IPS-18a (cell line): ENCODE results near the gene CSTF1.

Experiments used
- H3K27ac ChIP-seq: one replicate; pipeline ENCODE4 v1.5.1; 2013; ENCODE audit warnings: low read length
- H3K27me3 ChIP-seq: one replicate; pipeline ENCODE4 v1.6.1; 2013; ENCODE audit warnings: mild to moderate bottlenecking, low read length; ENCODE audit not compliant: control insufficient read depth, insufficient read depth
- H3K36me3 ChIP-seq: one replicate; pipeline ENCODE4 v1.6.1; 2013; ENCODE audit warnings: low read depth, low read length; ENCODE audit not compliant: control insufficient read depth
- H3K4me1 ChIP-seq: one replicate; pipeline ENCODE4 v1.6.1; 2013; ENCODE audit warnings: low read depth, low read length; ENCODE audit not compliant: control insufficient read depth
- H3K4me3 ChIP-seq: one replicate; pipeline ENCODE4 v1.5.1; 2013; ENCODE audit warnings: low read length
- H3K9ac ChIP-seq: one replicate; pipeline ENCODE4 v1.6.1; 2013; ENCODE audit warnings: mild to moderate bottlenecking, low read length, moderate library complexity
- H3K9me3 ChIP-seq: one replicate; pipeline ENCODE4 v1.6.1; 2013; ENCODE audit warnings: low read depth, low read length; ENCODE audit not compliant: control insufficient read depth

Gene CSTF1

DNA sequence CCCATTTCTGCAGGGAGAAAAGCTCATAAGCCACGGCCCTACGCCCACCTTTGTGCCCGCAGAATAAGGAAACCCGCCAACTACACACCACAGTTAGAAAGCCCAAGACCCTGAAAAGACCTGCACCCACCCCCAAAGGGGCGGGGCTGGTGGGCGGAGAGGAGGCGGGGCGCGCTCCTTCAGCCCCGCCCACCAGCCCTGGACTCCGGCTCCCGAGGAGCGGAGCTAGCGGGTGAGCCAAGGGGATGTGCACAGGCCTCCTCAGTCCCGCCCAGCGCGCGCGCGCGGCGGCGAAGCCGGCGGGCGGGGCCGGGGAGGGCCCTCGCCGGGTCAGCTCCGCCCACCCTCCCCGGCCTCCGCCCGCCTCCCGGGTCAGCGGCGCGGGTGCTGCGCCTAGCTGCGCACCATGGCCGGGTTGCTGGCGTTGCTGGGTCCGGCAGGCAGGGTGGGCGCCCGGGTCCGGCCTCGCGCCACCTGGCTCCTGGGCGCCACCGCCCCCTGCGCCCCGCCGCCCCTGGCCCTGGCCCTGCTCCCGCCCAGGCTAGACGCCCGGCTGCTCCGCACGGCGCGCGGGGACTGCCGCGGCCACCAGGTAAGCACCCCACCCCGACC lies 33.7 kb upstream of the CSTF1 start, which contains the start of gene FAM210B:
Gene FAM210B (plus strand): TSS at position 375 of the 612 bp plus-strand sequence. CDS start 32 bp downstream, at position 407.
- no peaks in the 10 kb centered on the region for H3K36me3 ChIP-seq
- peaks cover 16% of the 10 kb centered on the region for H3K4me1 ChIP-seq
- peaks cover 14% of the 10 kb centered on the region for H3K27me3 ChIP-seq
- no peak within 1 kb of the TSS for H3K27ac ChIP-seq
- peak within 1 kb of the TSS; percentile 75 for H3K4me3 ChIP-seq
- no peaks in the 10 kb centered on the region for H3K9me3 ChIP-seq
- peak within 1 kb of the TSS; percentile 45 for H3K9ac ChIP-seq

GRCh38 chr20:56359212-56360132 lies 33.0 kb upstream of the CSTF1 start:
- Histone ChIP-seq H3K27me3 (peaks cover 14% of the 10 kb centered on the region), H3K4me1 (peaks cover 16% of the 10 kb centered on the region), H3K4me3 (peak overlapping the region; percentile 75), H3K36me3 (no peaks in the 10 kb centered on the region), H3K9me3 (no peaks in the 10 kb centered on the region), H3K27ac (no peak overlapping the region), H3K9ac (peak overlapping the region; percentile 45)

DNA sequence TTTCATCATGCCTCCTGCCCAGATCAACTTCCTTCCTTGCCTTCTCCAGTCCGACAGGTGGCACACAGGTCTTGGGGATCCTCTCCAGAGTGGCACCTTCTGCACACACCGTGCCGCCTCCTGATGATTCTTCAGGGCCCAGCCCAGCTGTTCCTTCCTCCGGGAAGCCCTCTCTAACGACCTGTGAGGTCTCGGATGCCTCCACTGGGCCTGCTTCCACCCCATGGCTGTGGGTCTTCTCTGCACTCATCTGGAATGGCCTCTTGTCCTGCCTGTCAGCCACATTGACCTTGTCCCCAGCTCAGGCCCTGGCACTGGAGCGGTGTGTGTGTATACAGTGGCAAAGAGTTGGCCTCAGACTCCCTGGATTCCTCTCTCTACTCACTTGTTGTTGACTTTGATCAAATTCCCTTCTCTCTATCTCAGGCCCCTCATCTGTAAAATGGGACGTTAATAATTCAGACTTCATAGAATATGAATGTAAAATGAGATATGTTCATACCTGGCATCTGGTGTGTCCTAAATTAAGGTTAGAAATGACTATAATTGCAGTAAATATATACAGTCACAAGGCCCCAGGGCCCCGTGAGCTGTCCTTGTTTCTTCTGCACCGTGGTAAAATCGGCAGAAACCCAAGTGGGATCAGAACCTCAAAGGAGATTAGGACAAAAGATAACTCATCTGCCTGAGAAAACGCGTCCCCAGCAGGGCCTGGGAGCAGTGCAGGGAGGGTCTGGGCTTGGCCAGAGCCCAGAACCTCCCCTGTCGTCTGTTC lies 32.1 kb upstream of the CSTF1 start:
- Histone ChIP-seq H3K4me3 (peak overlapping the region; percentile 75), H3K9me3 (no peaks in the 10 kb centered on the region)

DNA sequence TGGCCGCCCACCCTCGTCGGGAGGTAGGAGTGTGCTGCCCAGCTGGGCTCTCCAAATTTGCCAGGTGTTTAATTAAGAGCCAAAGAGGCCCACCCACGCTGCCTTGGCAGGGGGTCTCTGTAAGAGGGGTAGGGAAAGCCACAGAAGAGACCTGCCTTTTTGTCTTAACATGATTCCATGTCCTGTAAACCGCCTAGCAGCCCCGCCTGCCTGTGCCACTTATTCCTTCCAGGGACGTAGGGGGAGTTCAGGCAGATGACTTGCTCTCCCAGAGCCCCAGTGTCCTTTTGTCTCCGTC lies 31.6 kb upstream of the CSTF1 start:
- Histone ChIP-seq H3K9ac (no peak overlapping the region), H3K27me3 (peaks cover 14% of the 10 kb centered on the region), H3K4me1 (peaks cover 16% of the 10 kb centered on the region), H3K9me3 (no peaks in the 10 kb centered on the region), H3K27ac (no peak overlapping the region), H3K36me3 (peaks cover under 1% of the 10 kb centered on the region), H3K4me3 (no peak overlapping the region)

More for the DNA sequence above, 32.1 kb upstream of the CSTF1 start:
- Histone ChIP-seq H3K4me1 (peaks cover 16% of the 10 kb centered on the region), H3K9ac (no peak overlapping the region), H3K27ac (no peak overlapping the region), H3K27me3 (peaks cover 14% of the 10 kb centered on the region), H3K36me3 (no peaks in the 10 kb centered on the region)

DNA sequence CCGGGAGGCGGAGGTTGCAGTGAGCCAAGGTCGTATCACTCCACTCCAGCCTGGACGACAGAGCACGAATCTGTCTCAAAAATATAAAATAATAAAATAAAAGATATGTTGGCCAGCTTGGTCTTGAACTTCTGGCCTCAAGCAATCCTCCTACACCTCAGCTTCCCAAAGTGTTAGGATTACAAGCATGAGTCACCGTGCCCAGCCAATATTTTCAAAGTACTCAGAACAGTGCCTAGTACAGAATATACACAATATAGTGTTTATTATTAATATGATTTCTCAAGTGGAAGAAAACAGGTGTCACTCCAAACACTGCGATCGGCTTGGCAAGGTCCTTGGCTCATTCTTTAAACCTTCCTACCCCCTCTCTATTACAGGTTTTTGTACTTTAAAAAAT lies 30.5 kb upstream of the CSTF1 start:
- no peak overlapping the region for H3K9ac ChIP-seq
- H3K27me3 ChIP-seq, result peaks cover 14% of the 10 kb centered on the region
- peaks cover 5% of the 10 kb centered on the region for H3K36me3 ChIP-seq
- no peaks in the 10 kb centered on the region for H3K9me3 ChIP-seq
- no peak overlapping the region for H3K4me3 ChIP-seq
- H3K4me1 ChIP-seq, result peaks cover 16% of the 10 kb centered on the region
- H3K27ac ChIP-seq, result no peak overlapping the region

DNA sequence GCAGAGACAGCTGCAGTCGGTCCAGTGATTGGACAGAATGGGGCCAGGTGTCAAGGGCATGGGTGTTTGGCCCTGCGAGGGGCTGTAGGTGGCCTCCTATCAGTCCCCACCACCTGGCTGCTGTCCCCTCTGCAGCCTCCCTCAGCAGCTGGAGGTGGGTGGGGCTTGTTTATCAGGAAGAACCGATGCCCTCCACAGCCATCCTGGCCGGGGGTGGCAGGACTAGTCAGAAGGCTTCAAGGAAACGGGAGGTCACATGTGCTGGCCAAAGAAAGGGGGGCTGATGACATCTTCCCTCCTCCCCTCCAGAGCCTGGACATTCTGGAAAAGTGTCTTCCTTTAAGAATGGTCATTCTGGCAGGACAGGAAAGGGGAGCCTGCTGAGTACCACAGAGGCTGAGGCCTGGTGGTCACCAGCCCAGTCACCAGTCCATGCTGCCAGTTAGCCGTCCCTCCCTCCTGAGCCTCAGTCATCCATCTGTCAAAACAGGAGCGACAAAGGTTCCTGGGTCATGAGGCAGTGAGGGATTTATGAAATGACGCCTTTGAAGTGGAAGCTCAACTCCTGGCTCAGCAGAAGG lies 29.5 kb upstream of the CSTF1 start:
- Histone ChIP-seq H3K27ac (no peak overlapping the region), H3K27me3 (peaks cover 14% of the 10 kb centered on the region), H3K36me3 (peaks cover 5% of the 10 kb centered on the region), H3K4me1 (peaks cover 16% of the 10 kb centered on the region), H3K4me3 (no peak overlapping the region), H3K9me3 (no peaks in the 10 kb centered on the region), H3K9ac (no peak overlapping the region)

DNA sequence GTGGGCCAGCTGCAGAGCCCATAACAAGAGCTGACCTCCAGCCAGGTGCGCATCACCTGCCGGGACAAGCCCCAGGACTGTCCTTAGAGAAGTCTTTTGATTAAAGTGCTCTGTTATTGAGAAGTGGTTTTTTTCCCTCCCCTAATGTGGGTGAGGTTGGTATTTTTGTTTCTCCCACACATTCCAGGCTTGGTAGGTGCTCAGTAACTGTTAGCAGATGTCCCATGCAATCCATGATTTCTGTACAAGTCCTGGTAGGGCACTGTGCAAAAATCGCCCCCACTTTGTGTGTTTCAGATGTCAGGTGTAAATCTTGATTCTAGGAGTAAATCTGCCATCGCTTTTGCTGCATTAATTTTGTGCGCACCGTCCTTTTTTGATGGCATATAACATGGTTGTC lies 29.0 kb upstream of the CSTF1 start:
- H3K36me3 ChIP-seq, result peaks cover 5% of the 10 kb centered on the region
- peaks cover 14% of the 10 kb centered on the region for H3K27me3 ChIP-seq
- H3K27ac ChIP-seq, result no peak overlapping the region
- no peak overlapping the region for H3K9ac ChIP-seq
- H3K4me1 ChIP-seq, result peaks cover 10% of the 10 kb centered on the region
- no peaks in the 10 kb centered on the region for H3K9me3 ChIP-seq
- H3K4me3 ChIP-seq, result no peak overlapping the region

GRCh38 chr20:56368351-56369134 lies 23.9 kb upstream of the CSTF1 start:
- no peak overlapping the region for H3K9ac ChIP-seq
- peaks cover 45% of the 10 kb centered on the region for H3K36me3 ChIP-seq
- no peaks in the 10 kb centered on the region for H3K9me3 ChIP-seq
- H3K4me1 ChIP-seq, result no peaks in the 10 kb centered on the region
- H3K27ac ChIP-seq, result no peak overlapping the region
- H3K27me3 ChIP-seq, result no peaks in the 10 kb centered on the region
- no peak overlapping the region for H3K4me3 ChIP-seq

DNA sequence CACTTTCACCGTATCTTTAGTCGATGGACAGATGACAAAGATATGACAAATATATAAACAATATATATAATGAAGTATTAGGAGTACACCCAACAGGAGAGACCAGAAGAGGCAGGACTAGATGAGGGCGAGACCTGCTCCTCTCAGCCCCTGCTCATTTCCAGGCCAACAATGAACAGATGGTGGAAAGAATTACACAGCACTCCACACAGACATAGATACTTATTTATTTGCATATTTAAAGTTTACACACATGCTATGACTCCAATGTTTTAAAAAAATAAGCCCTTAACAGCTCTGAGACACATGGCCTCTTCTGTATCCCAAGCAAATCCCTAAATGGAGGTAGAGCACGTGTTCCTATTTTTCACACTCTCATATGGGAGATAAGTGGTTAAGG lies 23.3 kb upstream of the CSTF1 start:
- H3K4me1 ChIP-seq, result no peaks in the 10 kb centered on the region
- no peak overlapping the region for H3K27ac ChIP-seq
- no peaks in the 10 kb centered on the region for H3K9me3 ChIP-seq
- H3K9ac ChIP-seq, result no peak overlapping the region
- H3K27me3 ChIP-seq, result no peaks in the 10 kb centered on the region
- H3K36me3 ChIP-seq, result peaks cover 52% of the 10 kb centered on the region
- no peak overlapping the region for H3K4me3 ChIP-seq

DNA sequence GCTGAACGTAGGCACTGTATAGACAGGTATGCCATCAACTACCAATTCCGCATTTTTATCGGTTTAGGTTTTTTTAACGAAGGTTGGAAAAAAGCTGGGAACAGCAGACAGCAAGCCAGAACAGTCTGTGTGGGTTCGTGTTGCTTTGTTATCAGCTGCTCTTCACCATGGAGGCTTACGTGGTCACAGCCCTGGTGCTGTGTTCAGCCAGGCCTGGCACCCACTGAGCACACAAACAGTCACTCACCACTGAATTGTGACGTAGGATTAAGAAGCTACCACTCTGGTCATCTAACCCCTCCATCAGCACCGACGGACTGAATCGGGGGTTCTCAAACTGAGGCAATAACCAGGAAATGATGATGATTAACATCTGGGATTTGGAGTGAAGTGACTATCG lies 20.5 kb upstream of the CSTF1 start:
- no peak overlapping the region for H3K4me3 ChIP-seq
- H3K9ac ChIP-seq, result no peak overlapping the region
- no peaks in the 10 kb centered on the region for H3K9me3 ChIP-seq
- H3K27me3 ChIP-seq, result no peaks in the 10 kb centered on the region
- H3K4me1 ChIP-seq, result no peaks in the 10 kb centered on the region
- no peak overlapping the region for H3K27ac ChIP-seq
- peaks cover 65% of the 10 kb centered on the region for H3K36me3 ChIP-seq
